Calu3 (cell line): ENCODE measurements around the gene ADAMTSL3. TPM values are rescaled to one million over a fixed set of nuclear protein-coding genes. Genes with fewer than 3 reads are reported as not detected.

Source experiments
- BruUV-seq: library from RNA; stranded (reverse); fragments of 400-500 nt; replicated peaks from 2 replicates; lab custom pipeline; 2021; lab: Mats Ljungman, UMichigan
- CTCF ChIA-PET: fragments of 300-600 bp; sonication (Branson Sonifier 250); formaldehyde crosslinking; loops from one replicate; lab custom pipeline; 2022; ENCODE audit warnings: antibody characterized with exemption; lab: Charles Lee
- DNase-seq: peaks from one replicate; pipeline ENCODE4 v3.0.0; 2022
- H3K27ac Mint-ChIP-seq: one replicate; pipeline ENCODE4 v1.8.0; 2022; ENCODE audit warnings: mixed read lengths; ENCODE audit not compliant: unreplicated experiment
- H3K27me3 Mint-ChIP-seq: one replicate; pipeline ENCODE4 v1.8.0; 2022; ENCODE audit warnings: mixed read lengths; ENCODE audit not compliant: unreplicated experiment
- H3K36me3 Mint-ChIP-seq: one replicate; pipeline ENCODE4 v1.8.0; 2022; ENCODE audit warnings: mild to moderate bottlenecking, moderate library complexity, mixed read lengths; ENCODE audit not compliant: insufficient read depth, unreplicated experiment
- H3K4me1 Mint-ChIP-seq: one replicate; pipeline ENCODE4 v1.8.0; 2022; ENCODE audit warnings: mild to moderate bottlenecking, low read depth, mixed read lengths; ENCODE audit not compliant: unreplicated experiment
- H3K4me3 Mint-ChIP-seq: one replicate; pipeline ENCODE4 v1.8.0; 2022; ENCODE audit warnings: mild to moderate bottlenecking, low read depth, moderate library complexity, mixed read lengths; ENCODE audit not compliant: unreplicated experiment
- H3K9me3 Mint-ChIP-seq: one replicate; pipeline ENCODE4 v1.8.0; 2022; ENCODE audit warnings: low read depth, mixed read lengths; ENCODE audit not compliant: unreplicated experiment
- intact Hi-C: fragments of 100-400 bp; cut with micrococcal nuclease; formaldehyde crosslinking; loops from one replicate; pipeline ENCODE4 v1.10.0; 2022; ENCODE audit not compliant: unreplicated experiment
- total RNA-seq: library from RNA; stranded (reverse); gene quantifications from 2 replicates; pipeline ENCODE4 v1.2.3, GENCODE V29; 2022
- TF ChIP-seq, protein P1 (sequence below): fragments of 200-600 bp; IDR thresholded peaks from one replicate; pipeline ENCODE4 v1.8.0; 2022; ENCODE audit warnings: antibody characterized with exemption; ENCODE audit not compliant: unreplicated experiment

ADAMTSL3 gene
- total RNA-seq, 1 experiment from 2014 or later, result 2.4 TPM

GRCh38 chr15:84023636-84024035 is 369.7 kb downstream of the ADAMTSL3 start:
- DNase-seq, result peak; percentile 69
- Mint-ChIP-seq H3K4me1 (no peaks in the 10 kb centered on the region), H3K9me3 (no peaks in the 10 kb centered on the region), H3K36me3 (no peaks in the 10 kb centered on the region), H3K4me3 (no peak overlapping the region), H3K27ac (no peak overlapping the region), H3K27me3 (peaks cover 18% of the 10 kb centered on the region)
- intact Hi-C loops, result loop anchor here (1.0 to 2.0 kb wide), 4 partner anchors 23 to 458 kb away; no protein-coding TSS in a partner anchor
- BruUV-seq, result no TSS peak
- TF ChIP-seq, protein P1, sequence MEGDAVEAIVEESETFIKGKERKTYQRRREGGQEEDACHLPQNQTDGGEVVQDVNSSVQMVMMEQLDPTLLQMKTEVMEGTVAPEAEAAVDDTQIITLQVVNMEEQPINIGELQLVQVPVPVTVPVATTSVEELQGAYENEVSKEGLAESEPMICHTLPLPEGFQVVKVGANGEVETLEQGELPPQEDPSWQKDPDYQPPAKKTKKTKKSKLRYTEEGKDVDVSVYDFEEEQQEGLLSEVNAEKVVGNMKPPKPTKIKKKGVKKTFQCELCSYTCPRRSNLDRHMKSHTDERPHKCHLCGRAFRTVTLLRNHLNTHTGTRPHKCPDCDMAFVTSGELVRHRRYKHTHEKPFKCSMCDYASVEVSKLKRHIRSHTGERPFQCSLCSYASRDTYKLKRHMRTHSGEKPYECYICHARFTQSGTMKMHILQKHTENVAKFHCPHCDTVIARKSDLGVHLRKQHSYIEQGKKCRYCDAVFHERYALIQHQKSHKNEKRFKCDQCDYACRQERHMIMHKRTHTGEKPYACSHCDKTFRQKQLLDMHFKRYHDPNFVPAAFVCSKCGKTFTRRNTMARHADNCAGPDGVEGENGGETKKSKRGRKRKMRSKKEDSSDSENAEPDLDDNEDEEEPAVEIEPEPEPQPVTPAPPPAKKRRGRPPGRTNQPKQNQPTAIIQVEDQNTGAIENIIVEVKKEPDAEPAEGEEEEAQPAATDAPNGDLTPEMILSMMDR, result peak; percentile 66
- CTCF ChIA-PET, result interaction anchor here (0.8 to 1.1 kb wide), 3 partner anchors 11 to 457 kb away, joined by 3 read pairs; no protein-coding TSS in a partner anchor

DNA sequence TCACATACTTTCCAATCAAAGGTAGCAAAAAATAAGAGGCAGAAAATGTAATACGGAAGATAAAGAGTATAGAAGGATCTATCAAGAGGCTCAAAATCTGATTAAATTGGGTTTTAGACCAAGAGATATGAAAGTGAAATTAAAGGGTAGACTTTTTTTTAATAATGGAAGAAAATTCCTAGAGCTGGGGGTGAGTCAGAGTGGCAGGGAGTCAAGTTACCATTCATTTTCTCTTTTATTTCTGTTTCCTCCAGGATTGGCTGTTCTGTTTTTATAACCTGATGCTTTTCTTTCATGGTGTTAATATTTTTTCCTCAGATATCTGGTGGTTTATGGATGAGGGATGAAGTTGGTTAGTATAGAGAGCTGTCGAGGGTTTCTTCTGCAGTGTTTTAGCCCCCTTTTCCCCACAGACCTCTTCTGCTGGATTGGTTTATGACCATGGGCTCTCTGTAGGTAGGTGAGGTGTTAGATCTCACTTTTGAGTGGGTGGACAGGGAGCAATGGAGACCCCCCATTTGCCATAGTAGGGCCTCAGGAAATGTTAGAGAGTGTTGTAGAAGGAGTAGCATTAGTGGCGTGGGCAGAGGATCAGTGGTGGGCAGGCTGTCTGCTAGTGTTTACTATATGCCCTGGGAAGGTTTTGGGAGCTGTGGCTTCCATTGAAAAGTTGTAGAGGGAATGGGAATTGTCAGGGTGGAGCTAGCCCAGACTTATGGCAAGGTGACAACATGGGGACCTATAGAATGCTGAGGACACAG is 380.1 kb downstream of the ADAMTSL3 start:
- H3K4me3 Mint-ChIP-seq, result no peak overlapping the region
- CTCF ChIA-PET, result no interaction called here
- TF ChIP-seq, protein P1, result no peak
- intact Hi-C loops, result loop anchor here (2.0 to 10.0 kb wide), 2 partner anchors 233 to 379 kb away; partner anchors contain the start of gene ADAMTSL3
- peak overlapping the region; percentile 14 for H3K27ac Mint-ChIP-seq
- H3K36me3 Mint-ChIP-seq, result no peaks in the 10 kb centered on the region
- BruUV-seq, result no TSS peak
- H3K4me1 Mint-ChIP-seq, result peaks cover 12% of the 10 kb centered on the region
- peaks cover 24% of the 10 kb centered on the region for H3K27me3 Mint-ChIP-seq
- H3K9me3 Mint-ChIP-seq, result peaks cover 5% of the 10 kb centered on the region
- no peak for DNase-seq

GRCh38 chr15:84034578-84035398 is 380.9 kb downstream of the ADAMTSL3 start:
- CTCF ChIA-PET, result interaction anchor here (0.7 to 1.9 kb wide), 9 partner anchors 9 to 469 kb away, joined by 3 to 10 read pairs (median 3); no protein-coding TSS in a partner anchor
- BruUV-seq, result no TSS peak
- H3K27me3 Mint-ChIP-seq, result peaks cover 16% of the 10 kb centered on the region
- no peak overlapping the region for H3K27ac Mint-ChIP-seq
- H3K4me3 Mint-ChIP-seq, result no peak overlapping the region
- TF ChIP-seq, protein P1, result peak; percentile 68
- intact Hi-C loops, result loop anchor here (1.0 to 10.0 kb wide), 7 partner anchors 197 to 597 kb away; partner anchors contain the start of gene ADAMTSL3
- no peaks in the 10 kb centered on the region for H3K36me3 Mint-ChIP-seq
- H3K4me1 Mint-ChIP-seq, result peaks cover 12% of the 10 kb centered on the region
- no peaks in the 10 kb centered on the region for H3K9me3 Mint-ChIP-seq
- peak; percentile 53 for DNase-seq

GRCh38 chr15:84035399-84035766 is 381.5 kb downstream of the ADAMTSL3 start:
- Mint-ChIP-seq H3K36me3 (no peaks in the 10 kb centered on the region), H3K4me3 (no peak overlapping the region), H3K9me3 (no peaks in the 10 kb centered on the region), H3K27ac (no peak overlapping the region), H3K4me1 (peaks cover 12% of the 10 kb centered on the region), H3K27me3 (peaks cover 10% of the 10 kb centered on the region)
- BruUV-seq, result no TSS peak
- CTCF ChIA-PET, result interaction anchor here (0.7 to 1.9 kb wide), 9 partner anchors 9 to 470 kb away, joined by 3 to 10 read pairs (median 3); no protein-coding TSS in a partner anchor
- intact Hi-C loops, result loop anchor here (1.0 to 10.0 kb wide), 7 partner anchors 198 to 598 kb away; partner anchors contain the start of gene ADAMTSL3
- DNase-seq, result no peak
- TF ChIP-seq, protein P1, result peak; percentile 36
